PFSK-1 (cell line): ENCODE data around the gene ZIC5.

Experiments used
- FOXP2 ChIP-seq: optimal IDR thresholded peaks from 2 replicates; pipeline ENCODE3; 2011; ENCODE audit warnings: borderline replicate concordance, control low read depth, inconsistent platforms; ENCODE audit not compliant: insufficient read depth; ENCODE audit errors: extremely low read length, extremely low read depth
- POLR2AphosphoS5 ChIP-seq: IDR thresholded peaks from 2 replicates; pipeline ENCODE4 v1.6.1; 2012; ENCODE audit warnings: low read depth, mild to moderate bottlenecking, control low read depth, low read length, moderate library complexity
- SIN3A ChIP-seq: IDR thresholded peaks from 2 replicates; pipeline ENCODE4 v1.6.1; 2012; ENCODE audit warnings: mild to moderate bottlenecking, low read length, moderate library complexity, borderline replicate concordance; ENCODE audit not compliant: insufficient read depth
- TAF1 ChIP-seq: IDR thresholded peaks from 2 replicates; pipeline ENCODE4 v1.6.1; 2012; ENCODE audit warnings: low read length, control low read depth, borderline replicate concordance; ENCODE audit not compliant: insufficient read depth
- TF ChIP-seq, protein P1 (sequence below), 2 experiments: IDR thresholded peaks; 2 replicates each; pipeline versions ENCODE4 v1.6.1 to v1.8.0; 2011 to 2012; ENCODE audit warnings: low read depth in 2 of 2, low read length in 2 of 2, control low read depth in 1 of 2, inconsistent platforms in 1 of 2, mild to moderate bottlenecking in 1 of 2, moderate library complexity in 1 of 2; ENCODE audit not compliant: insufficient read depth in 1 of 2

The ZIC5 gene

DNA sequence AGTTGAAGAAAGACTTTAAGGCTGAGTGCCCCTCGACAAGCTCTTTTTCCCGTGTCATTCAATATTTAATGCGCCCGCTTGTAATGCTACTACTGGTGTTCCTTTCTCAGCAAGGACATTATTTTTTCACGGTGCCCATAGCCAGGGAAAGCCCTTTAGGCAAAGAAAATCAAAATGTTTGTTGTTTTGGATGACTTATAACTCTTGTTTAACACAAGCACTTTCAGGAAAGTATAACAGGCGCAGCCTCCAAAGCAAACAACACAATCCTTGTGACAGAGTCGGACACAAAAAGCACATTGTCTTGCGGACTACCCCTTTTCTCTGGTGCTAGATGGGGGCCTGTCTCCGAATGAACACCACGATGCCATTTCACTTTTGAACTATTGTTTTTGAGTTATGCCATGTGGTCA, 12.4 kb downstream of the ZIC5 start:
- TF ChIP-seq, protein P1, sequence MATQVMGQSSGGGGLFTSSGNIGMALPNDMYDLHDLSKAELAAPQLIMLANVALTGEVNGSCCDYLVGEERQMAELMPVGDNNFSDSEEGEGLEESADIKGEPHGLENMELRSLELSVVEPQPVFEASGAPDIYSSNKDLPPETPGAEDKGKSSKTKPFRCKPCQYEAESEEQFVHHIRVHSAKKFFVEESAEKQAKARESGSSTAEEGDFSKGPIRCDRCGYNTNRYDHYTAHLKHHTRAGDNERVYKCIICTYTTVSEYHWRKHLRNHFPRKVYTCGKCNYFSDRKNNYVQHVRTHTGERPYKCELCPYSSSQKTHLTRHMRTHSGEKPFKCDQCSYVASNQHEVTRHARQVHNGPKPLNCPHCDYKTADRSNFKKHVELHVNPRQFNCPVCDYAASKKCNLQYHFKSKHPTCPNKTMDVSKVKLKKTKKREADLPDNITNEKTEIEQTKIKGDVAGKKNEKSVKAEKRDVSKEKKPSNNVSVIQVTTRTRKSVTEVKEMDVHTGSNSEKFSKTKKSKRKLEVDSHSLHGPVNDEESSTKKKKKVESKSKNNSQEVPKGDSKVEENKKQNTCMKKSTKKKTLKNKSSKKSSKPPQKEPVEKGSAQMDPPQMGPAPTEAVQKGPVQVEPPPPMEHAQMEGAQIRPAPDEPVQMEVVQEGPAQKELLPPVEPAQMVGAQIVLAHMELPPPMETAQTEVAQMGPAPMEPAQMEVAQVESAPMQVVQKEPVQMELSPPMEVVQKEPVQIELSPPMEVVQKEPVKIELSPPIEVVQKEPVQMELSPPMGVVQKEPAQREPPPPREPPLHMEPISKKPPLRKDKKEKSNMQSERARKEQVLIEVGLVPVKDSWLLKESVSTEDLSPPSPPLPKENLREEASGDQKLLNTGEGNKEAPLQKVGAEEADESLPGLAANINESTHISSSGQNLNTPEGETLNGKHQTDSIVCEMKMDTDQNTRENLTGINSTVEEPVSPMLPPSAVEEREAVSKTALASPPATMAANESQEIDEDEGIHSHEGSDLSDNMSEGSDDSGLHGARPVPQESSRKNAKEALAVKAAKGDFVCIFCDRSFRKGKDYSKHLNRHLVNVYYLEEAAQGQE (IDR thresholded peaks at IDR 0.05; ENCODE audit: insufficient read depth in 1 of 2, low read depth in 2 of 2, low read length in 2 of 2), result no peak

DNA sequence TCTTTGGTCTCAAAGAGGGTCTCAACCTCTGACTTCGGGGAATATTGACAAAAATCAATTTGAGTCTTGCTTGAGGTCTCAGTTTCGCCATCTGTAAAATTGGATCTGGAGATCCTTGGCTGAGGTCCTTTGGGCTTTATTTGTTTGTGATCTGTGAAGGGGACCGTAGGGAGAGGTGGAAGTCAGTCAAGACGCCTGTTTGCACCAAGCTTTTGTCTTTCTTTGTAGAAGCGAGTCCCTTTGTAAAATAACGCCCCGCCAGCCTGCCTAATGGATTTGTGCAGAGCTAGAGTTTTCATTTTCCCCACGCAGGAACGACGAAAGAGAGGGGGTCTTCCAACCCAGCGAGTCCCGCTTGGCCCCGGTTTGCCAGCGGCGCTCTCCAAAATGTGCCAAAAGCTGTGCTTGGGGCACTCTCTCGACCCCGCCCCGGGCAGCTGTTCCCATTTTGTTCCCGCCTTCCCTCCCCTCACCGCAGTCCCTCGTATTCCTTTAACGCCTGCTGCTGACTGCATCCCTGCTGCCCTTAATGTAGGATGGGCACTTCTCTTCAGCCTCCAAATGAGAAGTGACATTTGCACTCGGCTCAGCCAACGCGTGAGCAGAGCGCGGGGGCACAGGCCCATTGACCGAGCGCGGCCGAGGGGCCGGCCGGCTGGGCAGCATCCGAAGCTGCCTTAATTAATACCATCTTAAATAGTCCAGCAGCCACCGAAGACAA, 13.0 kb downstream of the ZIC5 start:
- TF ChIP-seq TAF1 (no peak), FOXP2 (no peak), SIN3A (no peak), POLR2AphosphoS5 (no peak)
- TF ChIP-seq, protein P1 (IDR thresholded peaks at IDR 0.05; ENCODE audit: insufficient read depth in 1 of 2, low read depth in 2 of 2, low read length in 2 of 2), result no peak

DNA sequence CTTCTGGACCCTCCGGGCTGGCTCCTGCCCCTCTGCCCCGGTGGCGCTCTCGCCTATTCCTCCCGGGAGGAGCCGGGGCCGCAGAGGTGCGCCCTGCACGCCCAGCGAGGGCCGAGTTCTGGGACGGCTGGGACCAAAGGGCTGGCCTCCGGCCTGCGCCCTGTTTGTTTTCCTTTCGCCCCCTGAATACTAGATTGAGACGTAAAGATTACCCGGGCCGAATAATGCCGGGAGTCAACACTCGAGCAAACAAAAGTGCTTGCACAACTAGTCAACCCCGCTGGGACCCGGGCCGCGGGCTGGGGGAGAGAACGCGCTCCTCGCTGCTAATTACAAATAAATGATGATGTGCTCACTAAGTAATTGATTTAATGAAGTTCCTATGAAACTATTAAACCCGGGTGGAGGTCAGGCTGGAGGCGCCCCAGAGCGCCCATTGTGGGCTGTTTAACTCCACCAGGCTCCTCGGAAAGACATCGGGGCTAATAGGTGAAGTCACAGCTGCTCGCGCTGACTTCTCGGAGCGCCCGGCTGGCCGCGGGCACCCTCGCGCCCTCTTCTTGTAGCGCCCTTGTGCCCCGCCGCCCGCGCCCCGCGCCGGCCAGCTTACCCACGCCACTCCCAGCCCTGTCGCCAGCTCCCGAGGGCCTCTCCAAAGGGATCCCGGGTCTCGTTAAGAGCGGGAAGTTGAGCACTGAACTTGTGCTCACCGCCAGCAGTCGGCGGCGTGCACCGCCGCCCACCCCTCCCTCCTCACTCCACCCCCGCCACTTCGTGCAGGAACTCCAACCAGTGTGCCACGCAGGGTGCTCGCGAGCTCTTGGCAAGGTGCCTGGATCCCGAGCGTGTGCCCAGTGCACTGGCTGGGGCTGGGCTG, 14.9 kb downstream of the ZIC5 start:
- TF ChIP-seq SIN3A, result no peak
- TF ChIP-seq, protein P1 (IDR thresholded peaks at IDR 0.05; ENCODE audit: insufficient read depth in 1 of 2, low read depth in 2 of 2, low read length in 2 of 2), result no peak

DNA sequence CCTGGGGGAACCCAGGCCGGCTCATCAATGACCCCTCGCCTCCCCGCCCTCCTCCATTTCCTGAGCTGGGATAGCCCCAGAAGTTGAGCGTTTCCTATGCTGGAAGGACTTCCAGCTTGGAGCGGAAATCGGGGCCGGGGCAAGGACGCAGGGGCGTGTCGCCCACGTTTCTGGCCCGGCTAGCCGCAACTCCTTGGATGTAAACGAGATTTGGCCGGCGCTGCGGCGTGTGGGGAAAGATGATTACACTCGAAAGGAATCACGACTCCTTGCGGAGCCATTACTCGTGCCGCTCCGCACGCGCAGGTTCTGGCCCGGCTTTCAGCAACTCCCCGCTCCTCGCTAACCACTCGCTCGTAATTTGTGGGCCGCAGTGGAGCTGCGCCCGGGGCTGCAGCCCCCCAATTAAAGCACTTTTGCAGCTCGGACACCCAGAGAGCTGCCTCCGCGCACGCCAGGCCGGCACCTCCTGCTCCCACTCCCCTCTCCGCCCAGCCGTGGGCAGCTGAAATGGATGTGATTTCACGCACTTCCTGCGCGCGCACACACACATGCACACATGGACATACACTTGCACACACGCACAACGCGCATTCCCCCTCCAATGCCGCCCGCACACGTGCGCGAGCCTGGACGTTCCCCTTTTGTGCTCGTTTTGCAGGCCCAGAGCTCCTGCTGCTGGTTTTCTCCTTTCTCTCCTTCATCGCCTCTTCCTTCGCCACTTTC, 15.7 kb downstream of the ZIC5 start:
- TF ChIP-seq POLR2AphosphoS5, result no peak
- TF ChIP-seq FOXP2, result peak; percentile 5

DNA sequence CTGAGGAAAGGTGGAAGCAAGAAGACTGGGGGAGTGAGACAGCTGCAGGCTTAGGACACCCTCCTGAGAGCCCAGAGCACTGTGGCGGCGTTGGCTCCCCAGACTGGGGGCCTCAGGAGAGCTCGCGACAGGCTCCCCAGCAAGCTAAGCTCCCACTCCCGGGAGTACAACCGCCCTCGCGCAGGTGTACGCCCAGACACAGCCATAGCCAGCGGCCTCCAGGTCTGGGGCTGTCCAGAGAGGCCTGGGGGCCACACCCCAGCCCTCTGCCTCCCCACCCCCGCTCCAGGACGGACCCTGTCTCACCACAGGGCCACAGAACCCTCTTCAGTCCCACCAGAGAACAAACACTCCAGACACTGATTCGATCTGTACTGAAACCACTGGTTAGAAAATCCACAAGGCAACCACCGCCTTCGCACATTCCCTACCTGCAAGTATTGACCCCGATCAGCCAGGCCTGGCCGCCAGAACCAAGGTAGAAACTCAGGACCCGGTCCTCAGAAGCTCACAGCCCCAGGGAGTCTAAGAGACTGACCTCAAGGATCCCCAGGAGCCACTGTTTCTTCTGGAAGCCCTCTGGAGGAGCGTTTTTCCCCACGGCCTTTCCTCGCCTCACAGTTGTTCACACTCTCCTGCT, 16.3 kb downstream of the ZIC5 start:
- TF ChIP-seq SIN3A (no peak), FOXP2 (no peak), POLR2AphosphoS5 (no peak), TAF1 (no peak)
- TF ChIP-seq, protein P1 (IDR thresholded peaks at IDR 0.05; ENCODE audit: insufficient read depth in 1 of 2, low read depth in 2 of 2, low read length in 2 of 2), result no peak
